Mucosa of rectum (tissue), 2 donors: Measurements from ENCODE around the gene GFI1B.

Experiments
- H3K27ac ChIP-seq, 2 donors: one replicate each; pipeline ENCODE4 v1.7.0; 2013; ENCODE audit warnings: inconsistent platforms in 2 of 2, low read depth in 2 of 2, low read length in 2 of 2
- H3K27me3 ChIP-seq, 2 donors: one replicate each; pipeline ENCODE4 v1.7.0; 2013; ENCODE audit warnings: low read length in 2 of 2; ENCODE audit not compliant: control insufficient read depth in 2 of 2, insufficient read depth in 2 of 2
- H3K36me3 ChIP-seq, 2 donors: one replicate each; pipeline ENCODE4 v1.7.0; 2013; ENCODE audit warnings: low read length in 2 of 2; ENCODE audit not compliant: control insufficient read depth in 2 of 2, insufficient read depth in 2 of 2
- H3K4me1 ChIP-seq, 2 donors: one replicate each; pipeline ENCODE4 v1.7.0; 2013; ENCODE audit warnings: low read length in 2 of 2, mild to moderate bottlenecking in 1 of 2; ENCODE audit not compliant: control insufficient read depth in 2 of 2, insufficient read depth in 2 of 2
- H3K4me3 ChIP-seq, 2 donors: one replicate each; pipeline ENCODE4 v1.7.0; 2013; ENCODE audit warnings: low read length in 2 of 2
- H3K9ac ChIP-seq, 2 donors: one replicate each; pipeline ENCODE4 v1.7.0; 2013; ENCODE audit warnings: low read length in 2 of 2, low read depth in 1 of 2, mild to moderate bottlenecking in 1 of 2
- H3K9me3 ChIP-seq, 2 donors: one replicate each; pipeline ENCODE4 v1.7.0; 2013; ENCODE audit warnings: low read length in 2 of 2; ENCODE audit not compliant: control insufficient read depth in 2 of 2
- donor health status: healthy.
- donor health status: Normal muscosa, but diverticular disease.

Gene GFI1B

DNA sequence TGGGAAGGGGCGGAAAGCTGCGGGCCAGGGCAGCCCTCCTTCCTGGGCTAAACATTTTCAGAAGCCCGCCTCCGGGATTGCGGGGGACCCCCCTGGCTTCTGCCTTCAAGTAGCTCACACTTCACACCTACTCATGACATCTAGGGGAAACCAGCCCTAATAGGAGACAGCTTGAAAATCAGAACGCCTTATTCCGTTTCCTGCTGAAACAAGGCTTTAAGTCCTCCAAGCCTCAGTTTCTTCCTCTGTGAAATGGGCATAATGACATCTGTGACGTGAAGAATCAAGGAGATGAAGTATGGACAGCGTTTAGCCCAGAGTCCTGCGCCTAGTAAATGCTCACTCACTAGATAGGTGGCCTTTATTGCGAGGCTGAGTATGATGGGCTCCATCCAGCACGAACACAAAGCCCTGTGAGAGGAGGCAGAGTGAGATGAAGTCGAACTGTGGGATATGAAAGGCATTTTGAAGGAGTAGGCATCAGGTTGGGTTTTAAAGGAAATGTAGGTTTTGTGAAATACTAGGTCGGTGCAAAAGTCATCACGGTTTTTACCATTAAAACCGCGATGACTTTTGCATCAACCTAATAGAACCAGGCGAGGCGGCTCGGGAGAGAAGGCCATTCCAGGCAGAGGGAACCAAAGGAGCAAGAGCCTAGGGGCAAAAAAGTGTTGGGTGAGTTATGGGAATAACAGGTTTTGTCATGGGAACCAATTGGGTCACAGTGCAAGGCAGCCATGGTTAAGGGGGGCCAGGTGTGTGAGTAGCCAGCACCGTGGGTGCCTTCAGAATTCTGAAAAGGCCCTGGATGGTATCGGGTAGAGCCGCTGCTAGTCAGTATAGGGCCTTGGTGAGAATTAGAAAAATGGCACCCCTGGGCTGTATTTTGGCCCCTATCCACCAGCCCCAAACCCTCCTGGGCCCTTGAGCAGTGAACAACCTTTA, 33.0 kb upstream of the GFI1B start:
- H3K27me3 ChIP-seq = no peaks in the 10 kb centered on the region
- H3K9ac ChIP-seq = peak overlapping the region; percentile 74 to 80
- H3K9me3 ChIP-seq = no peaks in the 10 kb centered on the region
- no peaks in the 10 kb centered on the region for H3K36me3 ChIP-seq
- peak overlapping the region; percentile 94 to 96 for H3K27ac ChIP-seq
- peaks cover 17 to 18% of the 10 kb centered on the region in 2 donors for H3K4me1 ChIP-seq
- H3K4me3 ChIP-seq = peak overlapping the region; percentile 92 to 93

GRCh38 chr9:132946211-132946610, 32.3 kb upstream of the GFI1B start:
- H3K4me1 ChIP-seq = peaks cover 17 to 18% of the 10 kb centered on the region in 2 donors
- no peaks in the 10 kb centered on the region for H3K36me3 ChIP-seq
- H3K27me3 ChIP-seq = no peaks in the 10 kb centered on the region
- H3K27ac ChIP-seq = no peak overlapping the region
- H3K9ac ChIP-seq = no peak overlapping the region
- H3K4me3 ChIP-seq = no peak overlapping the region
- H3K9me3 ChIP-seq = no peaks in the 10 kb centered on the region

DNA sequence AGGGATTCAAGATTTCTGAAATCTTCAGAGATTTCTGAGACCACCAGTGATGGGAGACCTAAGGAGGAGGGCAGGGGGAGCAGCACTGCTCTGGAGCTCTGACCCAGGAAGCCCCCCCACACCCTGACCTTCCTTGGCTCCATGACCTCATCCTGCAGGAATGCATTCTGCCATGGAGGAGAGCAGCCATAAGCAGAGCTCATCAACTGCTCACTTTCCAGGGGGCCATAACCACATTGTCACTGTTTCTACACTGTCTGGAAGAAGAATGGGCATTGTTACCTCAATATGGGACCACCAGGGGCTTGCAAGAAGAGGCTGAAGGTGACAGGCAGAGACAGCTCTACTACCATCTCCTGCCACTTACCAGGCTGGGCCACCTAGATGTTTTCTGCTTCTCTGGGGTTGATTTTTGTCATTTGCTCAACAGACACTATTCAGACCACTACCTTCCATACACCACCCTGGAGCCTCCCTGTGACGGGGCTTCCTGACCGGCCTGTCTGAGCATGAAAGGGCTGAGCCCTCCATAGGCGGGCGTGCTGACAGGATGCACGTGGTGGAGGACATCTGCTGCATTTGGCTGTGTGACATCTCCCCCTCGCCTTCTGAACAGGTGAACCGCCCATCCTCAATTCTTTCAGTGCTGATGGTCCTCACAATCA, 31.7 kb upstream of the GFI1B start:
- H3K9me3 ChIP-seq = no peaks in the 10 kb centered on the region
- H3K27me3 ChIP-seq = no peaks in the 10 kb centered on the region
- peaks cover 17 to 18% of the 10 kb centered on the region in 2 donors for H3K4me1 ChIP-seq
- H3K9ac ChIP-seq = no peak overlapping the region
- no peak overlapping the region for H3K4me3 ChIP-seq
- H3K36me3 ChIP-seq = no peaks in the 10 kb centered on the region
- no peak overlapping the region for H3K27ac ChIP-seq

- Histone ChIP-seq H3K9ac (no peak overlapping the region), H3K9me3 (no peaks in the 10 kb centered on the region), H3K4me3 (no peak overlapping the region), H3K27ac (no peak overlapping the region), H3K27me3 (no peaks in the 10 kb centered on the region), H3K36me3 (no peaks in the 10 kb centered on the region), H3K4me1 (peaks cover 11 to 15% of the 10 kb centered on the region in 2 donors)
These were observed 30.7 kb upstream of the GFI1B start for GRCh38 chr9:132947756-132948155.

DNA sequence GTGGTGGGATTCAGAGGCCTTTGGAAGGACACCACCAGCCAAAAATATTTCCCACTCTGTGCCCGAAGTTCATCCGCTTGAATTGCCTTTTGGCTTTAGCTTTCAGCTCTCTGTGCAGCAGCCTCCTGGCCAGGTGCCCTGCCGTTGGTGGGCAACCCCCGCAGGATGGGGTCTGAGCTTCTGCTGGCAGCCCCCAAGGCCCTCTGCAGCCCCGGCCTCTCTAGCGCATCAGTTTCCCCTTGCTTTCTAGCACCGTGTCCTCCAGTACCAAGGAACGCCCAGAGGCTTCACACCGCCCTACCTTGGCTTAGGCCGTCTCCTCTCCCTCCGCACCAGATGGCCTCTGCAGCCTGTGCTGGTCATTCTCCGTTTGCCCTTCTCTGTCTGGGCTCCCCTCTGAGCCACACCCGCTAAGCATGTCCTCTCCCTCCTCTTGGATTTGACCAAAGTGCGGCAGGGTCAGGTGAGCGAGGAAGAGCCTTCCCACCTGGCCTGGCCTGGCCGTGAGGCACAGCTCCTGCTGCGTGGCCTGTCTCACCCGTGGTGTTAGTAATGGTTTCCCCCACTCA, 29.9 kb upstream of the GFI1B start:
- H3K36me3 ChIP-seq = no peaks in the 10 kb centered on the region
- H3K27ac ChIP-seq = no peak overlapping the region
- peaks cover 3 to 7% of the 10 kb centered on the region in 2 donors for H3K4me1 ChIP-seq
- no peak overlapping the region for H3K4me3 ChIP-seq
- no peaks in the 10 kb centered on the region for H3K9me3 ChIP-seq
- no peak overlapping the region for H3K9ac ChIP-seq
- H3K27me3 ChIP-seq = no peaks in the 10 kb centered on the region

DNA sequence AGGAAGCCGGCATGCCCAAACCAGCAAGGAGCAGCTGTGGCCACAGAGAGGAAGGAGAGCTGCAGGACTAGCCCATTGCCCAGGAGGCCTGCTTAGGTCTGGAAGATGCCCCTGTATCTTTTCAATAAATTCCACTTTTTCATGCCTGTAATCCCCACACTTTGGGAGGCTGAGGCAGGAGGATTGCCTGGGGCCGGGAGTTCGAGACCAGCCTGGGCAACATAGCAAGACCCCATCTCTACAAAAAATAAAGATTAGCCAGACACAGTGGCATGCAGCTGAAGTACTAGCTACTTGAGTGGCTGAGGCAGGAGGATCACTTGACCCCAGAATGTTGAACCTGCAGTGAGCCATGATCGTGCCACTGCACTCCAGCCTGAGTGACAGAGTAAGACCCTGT, 28.8 kb upstream of the GFI1B start:
- H3K4me3 ChIP-seq = no peak overlapping the region
- H3K9ac ChIP-seq = no peak overlapping the region
- peaks cover 0 to 5% of the 10 kb centered on the region in 2 donors for H3K4me1 ChIP-seq
- H3K36me3 ChIP-seq = no peaks in the 10 kb centered on the region
- H3K27ac ChIP-seq = no peak overlapping the region
- H3K27me3 ChIP-seq = no peaks in the 10 kb centered on the region
- no peaks in the 10 kb centered on the region for H3K9me3 ChIP-seq

DNA sequence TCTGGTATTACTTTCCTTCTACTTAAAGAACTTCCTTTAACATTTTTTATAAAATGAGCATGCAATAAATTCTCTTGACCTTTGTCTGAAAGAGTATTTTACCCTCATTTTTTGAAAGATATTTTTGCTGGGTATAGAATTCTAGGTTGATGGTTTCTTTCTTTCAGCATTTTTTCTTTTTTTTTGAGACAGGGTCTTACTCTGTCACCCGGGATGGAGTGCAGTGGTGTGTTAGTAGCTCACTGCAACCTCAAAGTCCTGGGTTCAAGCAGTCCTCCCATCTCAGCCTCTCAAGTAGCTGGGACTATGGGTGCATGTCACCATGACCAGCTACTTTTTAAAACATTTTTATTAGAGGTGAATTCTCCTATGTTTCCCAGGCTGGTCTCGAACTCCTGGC, 23.4 kb upstream of the GFI1B start:
- Histone ChIP-seq H3K9me3 (peaks cover 0 to 4% of the 10 kb centered on the region in 2 donors), H3K4me1 (no peaks in the 10 kb centered on the region), H3K4me3 (no peak overlapping the region), H3K9ac (no peak overlapping the region), H3K27me3 (peaks cover 0 to 2% of the 10 kb centered on the region in 2 donors), H3K27ac (no peak overlapping the region), H3K36me3 (no peaks in the 10 kb centered on the region)

- peaks cover 0 to 4% of the 10 kb centered on the region in 2 donors for H3K9me3 ChIP-seq
These were observed 22.7 kb upstream of the GFI1B start for GRCh38 chr9:132955768-132956167.

GRCh38 chr9:132957805-132958204, 20.7 kb upstream of the GFI1B start:
- H3K36me3 ChIP-seq = no peaks in the 10 kb centered on the region
- H3K9me3 ChIP-seq = peaks cover 0 to 4% of the 10 kb centered on the region in 2 donors
- no peak overlapping the region for H3K9ac ChIP-seq
- no peaks in the 10 kb centered on the region for H3K4me1 ChIP-seq
- peaks cover 0 to 2% of the 10 kb centered on the region in 2 donors for H3K27me3 ChIP-seq
- no peak overlapping the region for H3K27ac ChIP-seq
- H3K4me3 ChIP-seq = no peak overlapping the region

More at GRCh38 chr9:132955768-132956167, 22.7 kb upstream of the GFI1B start:
- no peak overlapping the region for H3K27ac ChIP-seq
- H3K4me1 ChIP-seq = no peaks in the 10 kb centered on the region
- H3K36me3 ChIP-seq = no peaks in the 10 kb centered on the region
- no peak overlapping the region for H3K9ac ChIP-seq
- H3K27me3 ChIP-seq = peaks cover 0 to 2% of the 10 kb centered on the region in 2 donors
- no peak overlapping the region for H3K4me3 ChIP-seq

- no peaks in the 10 kb centered on the region for H3K4me1 ChIP-seq
- H3K9me3 ChIP-seq = no peaks in the 10 kb centered on the region
- no peak overlapping the region for H3K9ac ChIP-seq
- no peak overlapping the region for H3K27ac ChIP-seq
- no peaks in the 10 kb centered on the region for H3K36me3 ChIP-seq
- H3K27me3 ChIP-seq = peaks cover 0 to 2% of the 10 kb centered on the region in 2 donors
- no peak overlapping the region for H3K4me3 ChIP-seq
These were observed 17.5 kb upstream of the GFI1B start for GRCh38 chr9:132961002-132961401.
